Osteoblast (primary cell): Measurements from ENCODE around the gene CUEDC1. TPM values are rescaled to one million over a fixed set of nuclear protein-coding genes. Genes with fewer than 3 reads are reported as not detected.
A peak's percentile ranks its signal among the peaks of the same experiment; 100 is the strongest.

ENCODE experiments used
- DNase-seq: peaks from one replicate; pipeline ENCODE4 v3.0.0; 2011; ENCODE audit warnings: low spot score, mixed read lengths; ENCODE audit not compliant: insufficient read length; ENCODE audit errors: missing footprints
- H2AFZ ChIP-seq: 2 replicates; pipeline ENCODE4 v1.6.0; 2011; ENCODE audit warnings: mild to moderate bottlenecking, low read length
- H3K27ac ChIP-seq: 2 replicates; pipeline ENCODE4 v1.5.1; 2011; ENCODE audit warnings: mild to moderate bottlenecking, low read depth, low read length, moderate library complexity
- H3K27me3 ChIP-seq: 2 replicates; pipeline ENCODE4 v1.6.0; 2012; ENCODE audit warnings: mild to moderate bottlenecking, control low read depth, inconsistent platforms, low read length, moderate library complexity; ENCODE audit not compliant: insufficient read depth
- H3K36me3 ChIP-seq: 2 replicates; pipeline ENCODE4 v1.5.1; 2011; ENCODE audit warnings: mild to moderate bottlenecking, low read length, control low read depth, moderate library complexity; ENCODE audit not compliant: insufficient read depth
- H3K4me1 ChIP-seq: 2 replicates; pipeline ENCODE4 v1.5.1; 2011; ENCODE audit warnings: mild to moderate bottlenecking, low read length, control low read depth, moderate library complexity; ENCODE audit not compliant: insufficient read depth
- H3K4me2 ChIP-seq: 2 replicates; pipeline ENCODE4 v1.6.0; 2011; ENCODE audit warnings: mild to moderate bottlenecking, low read length; ENCODE audit not compliant: insufficient read depth
- H3K4me3 ChIP-seq: fragments of 200-600 bp; sonication (generic); 3 replicates; pipeline ENCODE4 v1.5.1; 2012; ENCODE audit warnings: mild to moderate bottlenecking, low read length, inconsistent platforms; ENCODE audit not compliant: insufficient read depth
- H3K79me2 ChIP-seq: 2 replicates; pipeline ENCODE4 v1.6.0; 2012; ENCODE audit warnings: mild to moderate bottlenecking, low read length, control low read depth, inconsistent platforms; ENCODE audit not compliant: insufficient read depth
- H3K9me3 ChIP-seq: 2 replicates; pipeline ENCODE4 v1.5.1; 2011; ENCODE audit warnings: low read depth, low read length, control low read depth
- H4K20me1 ChIP-seq: 2 replicates; pipeline ENCODE4 v1.6.0; 2012; ENCODE audit warnings: mild to moderate bottlenecking, low read length, control low read depth; ENCODE audit not compliant: insufficient read depth
- CTCF ChIP-seq: IDR thresholded peaks from 2 replicates; pipeline ENCODE4 v1.5.1; 2011; ENCODE audit warnings: mild to moderate bottlenecking, low read depth, low read length, moderate library complexity; ENCODE audit errors: extremely low read depth
- total RNA-seq: library from RNA; depleted of rRNA; stranded (reverse); fragments of >200 nt; gene quantifications from 2 replicates; pipeline ENCODE4 v1.2.3, GENCODE V29; 2012

CUEDC1 gene
- total RNA-seq, 1 donor, result 21.0 TPM

GRCh38 chr17:57889892-57890856 is 65.0 kb downstream of the CUEDC1 start:
- no peak overlapping the region for H3K4me3 ChIP-seq
- peak; percentile 96 for DNase-seq
- no peaks in the 10 kb centered on the region for H4K20me1 ChIP-seq
- no peaks in the 10 kb centered on the region for H3K36me3 ChIP-seq
- peak overlapping the region; percentile 49 for H3K4me2 ChIP-seq
- peaks cover 50% of the 10 kb centered on the region for H3K4me1 ChIP-seq
- H3K27ac ChIP-seq, result peak overlapping the region; percentile 98
- TF ChIP-seq CTCF, result no peak
- H3K9me3 ChIP-seq, result no peaks in the 10 kb centered on the region
- H2AFZ ChIP-seq, result no peak overlapping the region
- peaks cover 55% of the 10 kb centered on the region for H3K79me2 ChIP-seq
- H3K27me3 ChIP-seq, result no peaks in the 10 kb centered on the region

- H3K79me2 ChIP-seq, result peaks cover 52% of the 10 kb centered on the region
- no peak for TF ChIP-seq CTCF
- H2AFZ ChIP-seq, result no peak overlapping the region
- H3K27me3 ChIP-seq, result no peaks in the 10 kb centered on the region
- no peak overlapping the region for H3K4me2 ChIP-seq
- H4K20me1 ChIP-seq, result no peaks in the 10 kb centered on the region
- H3K36me3 ChIP-seq, result peaks cover 7% of the 10 kb centered on the region
- H3K9me3 ChIP-seq, result no peaks in the 10 kb centered on the region
- peaks cover 50% of the 10 kb centered on the region for H3K4me1 ChIP-seq
- no peak overlapping the region for H3K4me3 ChIP-seq
- no peak for DNase-seq
- H3K27ac ChIP-seq, result peak overlapping the region; percentile 3
Measured at GRCh38 chr17:57889252-57889651, 66.0 kb downstream of the CUEDC1 start.

- H3K4me2 ChIP-seq, result no peak overlapping the region
- H3K79me2 ChIP-seq, result peaks cover 49% of the 10 kb centered on the region
- no peak for TF ChIP-seq CTCF
- peak overlapping the region; percentile 3 for H3K27ac ChIP-seq
- H3K9me3 ChIP-seq, result no peaks in the 10 kb centered on the region
- no peaks in the 10 kb centered on the region for H4K20me1 ChIP-seq
- H3K4me1 ChIP-seq, result peaks cover 49% of the 10 kb centered on the region
- no peak overlapping the region for H2AFZ ChIP-seq
- no peaks in the 10 kb centered on the region for H3K27me3 ChIP-seq
- peaks cover 7% of the 10 kb centered on the region for H3K36me3 ChIP-seq
- DNase-seq, result no peak
- H3K4me3 ChIP-seq, result no peak overlapping the region
Measured at GRCh38 chr17:57888311-57889216, 66.6 kb downstream of the CUEDC1 start.
